ENCODE results near the gene SFTPD. TPM values are rescaled to one million over a fixed set of nuclear protein-coding genes. Genes with fewer than 3 reads are reported as not detected.

The SFTPD gene
- total and polyA plus RNA-seq, 10 of the 15 experiments (the other 5 are each of a cell fraction or from before 2014, with no cell fraction given): 0.31 TPM; not detected in 9

DNA sequence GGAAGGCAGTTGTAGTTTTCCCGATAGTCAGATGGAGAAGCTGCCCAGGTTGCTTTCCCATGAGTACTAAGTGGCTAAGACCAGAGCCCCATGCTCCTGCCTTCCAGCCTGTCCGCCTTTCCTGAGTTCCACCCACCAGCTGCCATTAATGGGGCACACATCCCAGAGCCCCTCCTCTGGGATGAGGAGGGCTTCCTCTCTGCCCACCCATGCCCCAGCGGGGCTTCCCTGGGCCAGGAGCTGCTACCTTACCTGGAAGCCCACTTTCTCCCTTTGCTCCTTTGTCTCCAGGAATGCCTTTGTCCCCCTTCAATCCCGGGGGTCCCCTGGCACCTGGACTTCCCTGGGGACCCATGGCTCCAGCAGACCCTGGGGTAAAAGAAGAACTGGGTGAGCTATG lies 7.8 kb downstream of the SFTPD start:
- Histone ChIP-seq H3K36me3 (ENCODE audit: control insufficient read depth in 2 of 2, insufficient read depth in 2 of 2, low read length in 1 of 2) (no peaks in the 10 kb centered on the region), H3K4me3 (no peak overlapping the region), H3K4me1 (ENCODE audit: control insufficient read depth, insufficient read depth, low read length) (peaks cover 15% of the 10 kb centered on the region), H4K20me1 (ENCODE audit: control insufficient read depth, insufficient read depth) (no peaks in the 10 kb centered on the region), H3K27me3 (replicated peaks in 1 of 2; ENCODE audit: control insufficient read depth in 2 of 2, insufficient read depth in 2 of 2, low read length in 1 of 2) (peaks cover 0 to 2% of the 10 kb centered on the region in 2 experiments; a peak in 2 of 4 replicates), H3K27ac (ENCODE audit: control insufficient read depth, insufficient read depth) (no peak overlapping the region), H3K9me3 (replicated peaks; ENCODE audit: control insufficient read depth, insufficient read depth, low read length) (no peaks in the 10 kb centered on the region), H3K79me2 (ENCODE audit: control insufficient read depth, insufficient read depth, low read length) (no peaks in the 10 kb centered on the region), H3K9ac (ENCODE audit: control insufficient read depth, insufficient read depth, low read length) (no peak overlapping the region), H2AFZ (ENCODE audit: control insufficient read depth, low read depth, low read length) (no peak overlapping the region), H3K4me2 (ENCODE audit: control insufficient read depth, insufficient read depth) (no peak overlapping the region)
- no peak for ATAC-seq
- ChIA-PET SMC1A (ENCODE audit: uncharacterized antibody, unreplicated experiment) (no interaction called here), CTCF (interaction anchor here (0.9 to 1.8 kb wide), 2 partner anchors 9 kb away, joined by 3 to 5 read pairs; no protein-coding TSS in a partner anchor), POLR2A (interaction anchor here (0.5 kb wide), 1 partner anchor 62 kb away, joined by 4 read pairs; no protein-coding TSS in a partner anchor), RAD21 (ENCODE audit: unreplicated experiment) (no interaction called here)
- TF ChIP-seq MXI1 (IDR thresholded peaks at IDR 0.05; ENCODE audit: low read depth, low read length): no peak
- no peak for TF ChIP-seq MEF2A (IDR thresholded peaks at IDR 0.05; ENCODE audit: insufficient read depth, low read depth, low read length)
- TF ChIP-seq RUNX3 (IDR thresholded peaks at IDR 0.05; ENCODE audit: low read length): no peak
- no peak for TF ChIP-seq NR2F1 (conservative IDR thresholded peaks at IDR 0.05)
- no peak for TF ChIP-seq EZH2 (IDR thresholded peaks at IDR 0.05; ENCODE audit: borderline replicate concordance, control insufficient read depth, low read depth, low read length)
- TF ChIP-seq NFXL1 (IDR thresholded peaks at IDR 0.05; ENCODE audit: borderline replicate concordance): no peak
- TF ChIP-seq CHD1 (IDR thresholded peaks at IDR 0.05; ENCODE audit: low read depth, low read length): no peak
- no peak for TF ChIP-seq RB1 (IDR thresholded peaks at IDR 0.05; ENCODE audit: borderline replicate concordance)
- no peak for TF ChIP-seq NFIC (IDR thresholded peaks at IDR 0.05; ENCODE audit: low read depth, low read length)
- TF ChIP-seq ZNF24 (IDR thresholded peaks at IDR 0.05): no peak
- intact Hi-C loops (cut with micrococcal nuclease; ENCODE audit: unreplicated experiment) (no loop called here), in situ Hi-C loops (cut with MboI) (loop anchor here (25.0 kb wide), 1 partner anchor 154 kb away; no protein-coding TSS in a partner anchor)
- BruUV-seq (replicated peaks): no TSS peak
- no peak for FAIRE-seq
- no peak for DNase-seq (ENCODE audit: low read depth, low spot score)
- 39% methylated on average over 4 of the region's 4 CpGs for WGBS (ENCODE audit: insufficient coverage, insufficient replicate concordance, low lambda C conversion rate, missing lambda C conversion rate)
